DMS53 treated with DMSO at 0.1 percent for 48 hours (cell line): Measurements from ENCODE around the gene TMEM131.
"Not testable (repeated sequence)": the region's sequence is repeated elsewhere in the genome, so short reads cannot be mapped to it uniquely, and the experiment has no call there.

Experiments used
- DNase-seq: peaks from one replicate; lab custom pipeline; 2025; ENCODE audit not compliant: unreplicated experiment; lab: John Stamatoyannopoulos, UW

Gene TMEM131

DNA sequence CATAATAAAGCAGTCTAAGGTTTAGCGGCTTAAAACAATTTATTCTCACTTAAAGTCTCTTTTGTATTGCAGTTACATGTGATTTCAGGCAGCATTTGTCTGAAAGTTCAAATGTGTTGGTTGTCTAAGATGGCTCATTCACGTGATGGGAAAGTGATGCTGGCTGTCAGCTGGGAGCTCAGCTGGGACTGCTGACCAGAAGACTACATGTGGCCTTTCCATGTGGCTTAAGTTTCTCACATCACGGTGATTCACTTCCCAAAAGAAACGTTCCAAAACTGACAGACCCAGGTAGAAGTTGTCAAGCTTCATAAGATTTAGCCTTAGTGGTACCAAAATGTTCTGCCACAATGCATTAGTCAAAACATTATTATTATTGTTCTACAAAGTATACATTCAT lies 76.9 kb downstream of the TMEM131 start:
- DNase-seq = no peak

GRCh38 chr2:97917668-97918067 lies 78.1 kb downstream of the TMEM131 start:
- not testable (repeated sequence) for DNase-seq

GRCh38 chr2:97914691-97915213 lies 81.0 kb downstream of the TMEM131 start:
- no peak for DNase-seq

DNA sequence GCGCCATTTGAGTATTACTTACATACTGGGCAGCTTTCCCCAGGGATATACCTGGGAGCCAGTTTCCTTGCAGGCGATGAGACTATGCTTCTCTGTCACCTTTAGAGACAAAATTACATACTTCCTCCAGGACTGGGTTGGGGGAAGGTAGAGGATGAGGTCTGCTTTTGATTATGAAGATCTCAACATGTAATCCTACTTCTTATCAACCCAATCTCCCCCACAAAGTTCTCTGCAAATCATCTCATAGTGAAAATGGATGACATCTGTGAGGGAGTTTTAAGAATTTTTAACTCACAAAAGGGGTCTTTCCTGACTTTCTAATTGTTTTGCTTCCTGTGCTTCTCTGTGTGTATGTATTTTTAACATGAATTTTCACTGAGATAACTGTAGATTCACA lies 81.9 kb downstream of the TMEM131 start:
- DNase-seq = no peak

- no peak for DNase-seq
These were observed 83.7 kb downstream of the TMEM131 start for GRCh38 chr2:97911922-97912575.

- DNase-seq = no peak
These were observed 84.4 kb downstream of the TMEM131 start for GRCh38 chr2:97911206-97911921.

GRCh38 chr2:97910403-97911205 lies 85.1 kb downstream of the TMEM131 start:
- no peak for DNase-seq

DNA sequence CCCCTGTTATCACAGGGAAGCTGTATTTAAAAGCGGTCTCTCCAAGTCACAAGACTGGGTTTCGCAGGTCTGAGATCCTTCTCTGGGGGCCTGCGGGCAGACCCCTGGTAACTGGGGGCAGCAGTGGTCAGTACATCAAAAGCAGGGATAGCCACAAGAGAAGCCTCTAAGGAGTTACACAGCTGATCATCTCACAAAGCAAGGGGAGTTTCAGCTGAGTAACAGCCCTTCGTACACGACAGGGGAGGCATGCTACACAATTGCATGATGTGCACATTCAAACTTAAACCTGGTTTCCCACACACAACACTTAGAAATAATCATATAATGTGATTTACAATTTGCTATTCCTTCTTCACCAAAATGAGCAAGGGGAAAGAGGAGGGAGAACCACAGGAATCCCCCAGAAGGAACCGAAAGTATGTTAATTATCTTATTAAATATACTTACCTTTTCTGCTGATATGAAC lies 87.5 kb downstream of the TMEM131 start:
- no peak for DNase-seq

- DNase-seq = no peak
These were observed 88.2 kb downstream of the TMEM131 start for GRCh38 chr2:97907369-97908100.

- DNase-seq = no peak
These were observed 89.4 kb downstream of the TMEM131 start for GRCh38 chr2:97906307-97906706.

DNA sequence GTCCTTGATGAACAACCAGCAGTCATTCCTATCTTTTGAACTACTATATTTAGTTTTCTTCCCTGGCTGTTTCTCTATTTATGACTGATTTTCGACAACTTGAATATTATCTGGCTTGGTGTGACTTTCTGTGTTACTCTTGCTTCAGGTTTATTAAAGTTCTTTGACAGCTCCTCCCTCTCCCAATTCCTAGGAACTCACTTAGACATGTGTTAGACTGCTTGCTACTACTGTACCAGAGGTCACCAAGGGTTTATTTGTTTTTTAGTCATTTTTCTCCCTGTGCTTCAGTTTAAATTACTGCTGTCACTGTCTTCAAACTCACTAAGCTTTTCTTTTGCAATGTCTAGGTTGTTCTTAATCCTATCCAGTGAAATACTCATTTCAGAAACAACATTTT lies 90.5 kb downstream of the TMEM131 start:
- DNase-seq = no peak

DNA sequence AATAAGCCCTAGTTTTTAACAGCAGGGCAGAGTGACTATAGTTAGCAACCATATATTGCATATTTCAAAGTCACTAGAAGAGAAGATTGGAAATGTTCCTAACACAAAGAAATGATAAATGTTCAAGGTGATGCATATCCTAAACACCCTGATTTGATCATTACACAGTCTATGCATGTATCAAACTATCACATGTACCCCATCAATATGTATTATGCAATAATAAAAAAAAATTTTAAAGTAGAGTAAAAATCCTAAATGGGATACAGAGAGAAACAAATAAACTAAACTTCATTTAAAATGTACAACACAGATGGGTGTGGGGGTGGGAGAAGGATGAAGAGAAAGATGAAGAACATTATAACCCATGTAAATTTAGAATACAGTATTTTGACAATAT lies 93.9 kb downstream of the TMEM131 start:
- no peak for DNase-seq

DNA sequence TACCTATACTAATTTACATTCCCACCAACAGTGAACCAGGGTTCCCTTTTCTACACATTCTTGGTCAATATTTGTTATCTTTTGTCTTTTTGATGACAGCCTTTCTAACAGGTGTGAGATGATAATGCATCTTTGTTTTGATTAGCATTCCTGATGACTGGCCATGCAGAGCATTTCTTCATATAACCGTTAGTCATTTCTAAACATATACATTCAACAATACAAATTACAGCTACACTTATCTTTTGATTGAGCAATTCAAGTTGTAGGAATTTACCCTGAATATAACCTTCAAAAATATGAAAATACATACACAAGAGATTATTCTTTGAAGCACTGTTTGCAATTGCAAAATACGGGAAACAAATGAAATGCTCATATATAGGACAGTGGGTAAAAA lies 94.9 kb downstream of the TMEM131 start:
- peak; percentile 43 for DNase-seq

DNA sequence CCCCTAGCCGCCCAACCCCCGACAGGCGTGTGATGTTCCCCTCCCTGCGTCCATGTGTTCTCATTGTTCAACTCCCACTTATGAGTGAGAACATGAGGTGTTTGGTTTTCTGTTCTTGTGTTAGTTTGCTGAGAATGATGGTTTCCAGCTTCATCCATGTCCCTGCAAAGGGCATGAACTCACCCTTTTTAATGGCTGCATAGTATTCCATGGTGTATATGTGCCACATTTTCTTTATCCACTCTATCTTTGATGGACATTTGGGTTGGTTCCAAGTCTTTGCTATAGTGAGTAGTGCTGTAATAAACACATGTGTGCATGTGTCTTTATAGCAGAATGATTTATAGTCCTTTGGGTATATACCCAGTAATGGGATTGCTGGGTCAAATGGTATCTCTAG lies 102.7 kb downstream of the TMEM131 start:
- not testable (repeated sequence) for DNase-seq

- DNase-seq = no peak
These were observed 104.1 kb downstream of the TMEM131 start for GRCh38 chr2:97891611-97892010.

- DNase-seq = no peak
These were observed 106.6 kb downstream of the TMEM131 start for GRCh38 chr2:97889156-97889555.

DNA sequence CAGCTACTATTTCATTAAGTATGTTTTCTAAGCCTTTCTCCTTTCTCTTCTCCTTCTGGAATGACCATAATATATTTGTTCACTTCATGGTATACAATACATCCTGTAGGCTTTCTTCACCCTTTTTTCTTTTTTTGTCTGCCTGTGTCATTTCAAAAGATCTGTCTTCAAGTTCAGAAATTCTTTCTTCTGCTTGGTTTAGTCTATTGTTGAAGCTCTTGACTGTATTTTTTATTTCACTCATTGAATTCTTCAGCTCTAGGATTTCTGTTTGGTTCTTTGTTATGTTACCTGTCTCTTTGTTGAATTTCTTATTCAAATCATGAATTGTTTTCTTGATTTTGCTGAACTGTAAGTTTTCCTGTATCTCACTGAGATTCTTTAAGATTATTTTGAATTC lies 109.9 kb downstream of the TMEM131 start:
- DNase-seq = no peak

DNA sequence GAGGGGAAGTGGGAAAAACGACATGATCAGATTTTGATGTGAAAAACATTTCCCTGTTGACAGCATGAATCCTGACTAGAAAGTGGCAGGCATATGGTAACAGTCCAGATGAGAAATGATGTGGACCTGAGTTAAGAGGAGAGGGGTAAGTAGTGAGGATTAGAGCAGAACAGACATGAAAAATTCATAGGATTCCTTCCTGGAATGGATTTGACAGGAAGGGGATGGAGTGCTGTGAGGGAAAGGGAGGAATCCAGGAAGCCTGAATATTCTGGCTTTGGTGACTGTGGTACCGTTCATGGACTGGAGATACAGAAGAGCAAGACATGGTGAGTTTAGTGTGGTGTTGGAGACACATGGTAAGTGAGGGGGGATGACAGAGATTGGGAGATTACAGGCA lies 115.4 kb downstream of the TMEM131 start:
- DNase-seq = no peak

GRCh38 chr2:97878865-97879264 lies 116.9 kb downstream of the TMEM131 start:
- no peak for DNase-seq

- DNase-seq = not testable (repeated sequence)
These were observed 117.4 kb downstream of the TMEM131 start for GRCh38 chr2:97878317-97878716.
